RCC 7860 (cell line): Measurements from ENCODE around the gene GREB1.
"Not testable (repeated sequence)": the region's sequence is repeated elsewhere in the genome, so short reads cannot be mapped to it uniquely, and the experiment has no call there.

ENCODE experiments used
- DNase-seq: peaks from one replicate; pipeline ENCODE4 v3.0.0-alpha.2; 2015; ENCODE audit warnings: low spot score
- FAIRE-seq: peaks from 2 replicates; lab custom pipeline; 2012; peaks lifted over from hg19 to GRCh38; lab: Jason Lieb, UNC

Gene GREB1

DNA sequence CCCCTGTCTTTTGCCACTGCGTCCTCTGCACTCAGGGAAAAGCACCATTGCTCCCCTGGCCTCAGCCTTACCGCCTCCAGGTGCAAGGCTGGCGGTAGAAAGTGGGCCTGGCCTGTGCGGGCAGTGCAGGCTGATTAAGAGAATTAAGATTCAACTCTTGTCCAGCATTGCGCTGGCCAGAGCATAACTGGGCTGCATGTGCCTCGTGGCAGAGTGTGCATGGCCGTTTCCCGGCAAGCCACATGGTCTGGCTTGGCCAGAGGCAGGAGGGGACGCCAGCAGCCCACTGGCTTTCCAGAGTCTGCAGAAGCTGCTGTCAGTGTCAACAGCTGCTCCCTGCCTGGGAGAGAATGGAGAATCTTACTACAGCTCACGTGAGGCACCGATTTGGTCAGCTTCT is 123.8 kb downstream of the GREB1 start:
- FAIRE-seq (no peak), DNase-seq (no peak)

DNA sequence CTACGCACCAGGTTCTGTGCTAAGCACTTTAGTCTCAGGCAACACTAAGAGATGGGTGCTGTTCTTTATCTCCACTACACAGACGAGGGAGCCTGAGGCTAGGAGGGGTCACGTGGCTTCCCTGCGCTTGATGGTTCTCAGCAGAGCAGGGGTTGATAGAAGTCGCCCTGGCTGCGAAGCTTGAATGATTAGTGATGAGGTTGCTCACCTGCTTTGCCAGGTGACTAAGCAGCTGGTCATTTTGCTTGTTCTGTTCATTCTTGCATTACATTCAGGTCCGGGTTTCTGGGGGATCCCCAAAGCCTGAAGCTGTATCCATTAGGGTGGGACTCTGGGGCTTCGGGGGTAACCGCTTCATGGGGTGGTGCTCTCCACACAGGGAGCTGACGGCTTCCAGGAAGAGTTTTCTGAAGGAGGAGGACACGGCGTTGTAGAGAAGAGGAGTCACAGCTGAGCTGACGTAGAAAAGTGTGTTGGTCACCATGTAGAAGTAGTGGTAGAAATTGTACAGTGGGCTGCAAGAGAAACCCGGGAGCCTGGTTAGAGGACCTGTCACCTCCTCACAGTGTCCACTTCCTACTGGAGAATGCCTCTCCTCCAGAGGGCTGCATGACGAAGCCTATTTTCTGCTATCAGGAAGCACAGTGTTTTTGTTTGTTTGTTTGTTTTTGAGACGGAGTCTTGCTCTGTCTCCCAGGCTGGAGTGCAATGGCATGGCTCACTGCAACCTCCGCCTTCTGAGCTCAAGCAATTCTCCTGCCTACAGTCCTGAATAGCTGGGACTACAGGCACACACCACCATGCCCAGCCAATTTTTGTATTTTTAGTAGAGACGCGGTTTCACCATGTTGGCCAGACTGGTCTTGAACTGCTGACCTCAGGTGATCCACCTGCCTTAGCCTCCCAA is 124.6 kb downstream of the GREB1 start:
- DNase-seq, result no peak
- FAIRE-seq, result no peak

DNA sequence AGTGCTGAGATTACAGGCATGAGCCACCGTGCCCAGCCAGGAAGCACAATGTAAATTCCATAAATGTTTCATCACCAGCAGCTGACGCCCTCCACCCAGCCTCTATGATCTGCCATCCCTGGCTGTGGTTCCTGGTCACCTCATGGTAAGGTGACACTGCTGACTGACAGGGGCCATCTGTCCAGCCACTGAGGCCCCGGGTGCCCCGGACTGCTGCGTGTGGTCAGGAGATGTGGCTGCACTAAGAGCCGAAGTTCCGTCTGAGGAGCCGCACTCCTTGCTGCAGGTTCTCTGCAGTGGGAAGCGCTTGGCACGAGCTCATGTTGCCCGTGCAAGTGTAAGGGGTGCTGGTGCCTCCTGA is 125.2 kb downstream of the GREB1 start:
- no peak for FAIRE-seq
- no peak for DNase-seq

DNA sequence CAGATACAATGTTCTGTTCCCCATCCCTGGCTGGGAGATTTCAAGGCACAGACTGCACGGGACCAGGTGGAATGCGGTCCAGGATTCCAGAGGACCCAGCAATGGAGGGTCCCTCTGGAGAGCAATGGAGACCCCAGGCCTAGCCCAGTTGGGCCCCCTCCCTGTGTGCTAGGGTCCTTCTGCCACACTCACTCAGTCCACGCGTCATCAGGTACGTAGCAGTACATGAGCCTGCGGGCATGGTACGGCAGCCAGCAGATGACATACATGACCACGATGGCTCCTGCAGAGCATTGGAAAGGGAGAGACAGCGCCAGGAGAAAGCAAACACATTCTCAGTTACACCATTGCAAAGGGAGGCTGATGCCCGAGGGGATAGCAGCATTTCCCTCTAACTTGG is 126.0 kb downstream of the GREB1 start:
- FAIRE-seq, result no peak
- DNase-seq, result no peak

DNA sequence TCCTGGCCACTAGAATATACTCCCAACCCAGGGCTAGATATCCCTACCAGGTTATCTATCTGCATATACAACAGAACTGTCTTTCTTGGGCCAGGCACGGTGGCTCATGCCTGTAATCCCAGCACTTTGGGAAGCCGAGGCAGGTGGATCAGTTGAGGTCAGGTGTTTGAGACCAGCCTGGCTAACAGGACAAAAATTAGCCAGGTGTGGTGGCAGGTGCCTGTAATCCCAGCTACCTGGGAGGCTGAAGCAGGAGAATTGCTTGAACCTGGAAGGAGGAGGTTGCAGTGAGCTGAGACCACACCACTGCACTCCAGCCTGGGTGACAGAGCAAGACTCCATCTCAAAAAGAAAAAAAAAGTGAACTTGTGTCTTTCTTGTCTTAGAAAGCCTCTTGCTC is 126.6 kb downstream of the GREB1 start:
- not testable (repeated sequence) for FAIRE-seq, DNase-seq

DNA sequence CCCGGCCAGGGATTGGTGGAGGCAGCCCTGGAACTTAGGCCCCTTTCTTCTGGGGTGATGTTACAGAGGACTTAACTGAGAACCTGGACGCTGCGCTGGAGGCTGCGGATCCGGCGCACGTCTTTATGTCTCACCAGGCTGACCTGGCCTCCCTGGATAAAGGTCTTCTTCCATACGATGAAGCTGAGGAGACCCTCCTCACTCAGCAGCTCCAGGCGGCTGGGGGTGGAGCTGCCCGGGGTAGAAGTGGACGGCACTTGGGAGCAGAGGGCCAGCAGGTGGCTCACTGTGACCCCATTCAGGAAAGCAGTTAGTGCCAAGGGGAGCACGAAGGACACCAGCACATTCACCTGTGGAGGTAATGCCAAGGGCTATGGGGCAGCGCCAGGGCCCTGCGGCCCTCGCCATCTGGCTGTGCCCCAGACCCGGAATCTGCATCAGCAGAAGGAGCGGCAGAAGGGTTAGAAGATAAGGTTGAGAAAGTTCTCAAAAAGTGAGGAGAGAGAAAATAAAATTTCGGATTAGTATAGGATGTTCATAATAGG is 128.1 kb downstream of the GREB1 start:
- FAIRE-seq (no peak), DNase-seq (no peak)

DNA sequence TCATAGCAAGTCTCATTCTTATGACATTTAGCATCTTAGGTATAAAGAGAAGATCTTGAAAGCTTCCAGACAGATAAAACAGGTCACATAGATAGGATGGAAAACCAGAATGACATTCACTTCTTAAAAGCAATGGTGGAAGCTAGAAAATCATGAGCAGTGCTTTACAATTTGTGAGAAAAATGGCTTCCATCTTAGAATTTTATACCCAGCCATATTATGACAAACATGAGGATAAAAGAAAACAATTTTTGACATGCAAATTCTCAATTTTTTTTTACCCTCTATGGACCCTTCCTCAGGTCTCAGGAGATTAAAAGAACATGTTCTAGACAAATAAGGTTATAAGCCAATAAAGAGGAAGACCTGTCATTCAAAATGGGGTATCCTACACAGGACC is 129.0 kb downstream of the GREB1 start:
- FAIRE-seq (no peak), DNase-seq (no peak)

DNA sequence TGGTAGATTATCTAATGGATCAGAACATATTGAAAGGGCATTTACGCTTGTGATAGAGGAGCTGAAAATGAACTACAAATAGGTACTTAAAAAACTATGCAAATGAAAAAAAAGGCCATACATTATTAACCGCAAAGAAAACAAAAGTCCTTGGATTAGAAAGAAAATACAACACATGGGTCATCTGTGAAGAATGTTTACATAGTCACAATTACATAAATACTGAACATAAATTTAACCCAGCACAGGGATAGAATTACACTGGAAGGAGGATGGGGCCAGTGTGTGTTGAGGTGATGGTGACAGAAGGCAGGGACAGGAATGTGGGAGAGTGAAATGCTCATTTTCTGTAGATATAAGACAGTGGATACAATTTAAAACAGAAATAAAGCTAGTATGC is 129.6 kb downstream of the GREB1 start:
- no peak for DNase-seq
- no peak for FAIRE-seq

DNA sequence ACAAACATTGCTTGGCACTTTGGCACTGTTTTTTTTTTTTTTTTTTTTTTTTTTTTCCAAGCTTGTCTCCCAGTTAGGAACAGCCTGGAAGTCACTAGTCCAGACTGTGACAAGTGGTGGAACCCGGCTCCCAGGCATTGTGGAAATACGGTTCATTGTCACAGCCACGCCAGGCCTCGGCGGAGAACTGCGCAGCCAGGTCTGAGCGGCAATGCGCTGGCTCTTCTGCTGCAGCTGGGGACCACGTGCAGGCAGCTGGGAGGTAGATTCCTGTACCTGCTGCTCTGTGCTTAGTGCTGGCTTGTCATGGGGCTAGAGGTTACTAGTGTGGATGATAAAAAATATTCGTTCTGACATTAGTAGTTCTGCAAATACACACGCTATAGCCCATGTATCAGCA is 131.2 kb downstream of the GREB1 start:
- FAIRE-seq (no peak), DNase-seq (no peak)

DNA sequence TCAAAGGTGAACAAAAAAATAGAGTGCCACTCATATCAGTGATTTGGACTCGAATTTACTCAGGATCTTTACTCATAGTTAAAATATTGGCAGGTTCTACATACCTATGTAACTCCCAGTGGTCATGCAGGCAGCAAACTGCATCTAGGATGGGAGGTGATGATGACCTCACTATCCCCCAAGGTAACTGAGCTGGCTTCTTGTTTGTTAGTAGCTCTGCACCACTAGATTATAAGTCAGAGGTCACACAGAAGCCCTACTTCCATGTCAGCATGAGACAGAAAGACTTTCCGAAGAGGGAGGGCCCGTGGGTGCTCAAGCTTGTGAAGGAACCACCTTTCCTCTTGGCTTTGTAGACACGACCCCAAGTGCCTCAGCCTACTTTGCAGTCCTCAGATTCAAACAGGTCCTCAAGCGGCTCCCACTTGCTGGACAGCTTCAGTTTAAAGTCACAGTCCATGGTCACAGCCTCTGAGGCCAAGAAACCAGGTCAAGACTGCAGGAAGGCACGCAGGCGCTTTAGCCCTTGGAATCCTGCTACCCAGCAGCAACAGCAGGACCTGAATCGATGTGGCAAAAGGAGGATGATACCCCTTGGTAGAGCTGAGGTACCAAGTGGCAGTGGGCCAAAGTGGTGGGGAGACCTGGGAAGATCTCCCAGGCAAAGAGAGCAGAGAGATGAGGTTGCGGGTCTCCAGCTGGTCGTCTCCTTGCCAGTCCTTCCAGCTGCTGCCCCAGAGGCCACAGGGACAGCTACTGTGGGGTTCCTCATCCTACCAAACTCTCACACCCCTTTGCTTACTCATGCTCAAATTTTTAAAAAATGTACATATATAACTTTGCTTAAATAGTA is 131.9 kb downstream of the GREB1 start:
- FAIRE-seq (no peak), DNase-seq (no peak)

DNA sequence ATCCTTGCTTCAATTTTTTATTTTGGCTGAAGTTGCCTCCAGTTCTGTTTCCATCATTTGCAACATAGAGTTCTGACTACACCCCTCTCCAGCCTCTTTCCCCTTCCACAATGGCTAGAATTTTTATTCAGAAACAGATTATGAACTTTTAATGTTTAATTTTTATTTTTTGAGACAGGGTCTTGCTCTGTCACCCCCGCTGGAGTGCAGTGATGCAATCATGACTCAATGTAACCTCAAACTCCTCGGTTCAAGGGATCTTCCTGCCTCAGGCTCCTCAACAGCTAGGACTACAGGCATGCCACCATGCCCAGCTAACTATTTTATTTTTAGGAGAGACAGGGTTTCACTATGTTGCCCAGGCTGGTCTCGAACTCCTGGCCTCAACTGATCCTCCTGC is 133.3 kb downstream of the GREB1 start:
- FAIRE-seq (no peak), DNase-seq (no peak)

DNA sequence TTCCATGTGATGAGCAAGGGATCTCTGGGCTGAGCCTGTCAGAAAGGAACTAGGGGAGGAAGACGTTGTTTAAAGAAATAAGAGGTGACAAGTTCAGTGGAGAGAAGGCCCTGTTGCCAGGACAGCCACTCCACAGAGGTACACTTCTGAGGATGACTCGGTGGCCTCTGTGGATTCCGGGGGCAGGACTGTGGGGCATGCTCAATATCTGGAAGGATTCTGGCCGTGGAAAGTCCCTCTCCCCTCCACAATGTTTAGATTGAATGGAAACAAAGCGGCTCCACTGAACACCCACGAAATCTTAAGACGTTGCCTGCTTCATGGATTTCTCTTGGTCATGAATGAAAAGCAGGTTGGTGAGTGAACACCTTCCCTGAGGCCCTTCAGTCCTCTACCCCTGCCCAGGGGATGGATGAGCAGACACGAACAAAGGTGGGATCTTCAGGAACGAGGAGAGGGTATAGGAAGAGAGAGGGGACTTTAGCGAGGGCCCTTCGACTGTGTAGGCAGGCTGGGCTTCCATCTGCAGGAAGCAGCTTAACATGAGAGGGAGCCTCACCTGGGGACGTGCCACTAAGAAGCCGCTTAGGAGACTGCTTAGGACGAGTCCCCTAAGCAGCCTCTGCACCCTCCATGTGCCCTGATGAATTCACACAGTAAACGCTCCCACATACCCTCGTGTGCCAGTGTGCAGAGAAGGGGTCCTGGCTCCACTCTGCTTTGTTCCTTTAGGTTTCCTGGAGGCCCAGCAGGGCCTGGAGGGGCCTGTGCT is 134.2 kb downstream of the GREB1 start:
- DNase-seq, result no peak
- FAIRE-seq, result no peak

DNA sequence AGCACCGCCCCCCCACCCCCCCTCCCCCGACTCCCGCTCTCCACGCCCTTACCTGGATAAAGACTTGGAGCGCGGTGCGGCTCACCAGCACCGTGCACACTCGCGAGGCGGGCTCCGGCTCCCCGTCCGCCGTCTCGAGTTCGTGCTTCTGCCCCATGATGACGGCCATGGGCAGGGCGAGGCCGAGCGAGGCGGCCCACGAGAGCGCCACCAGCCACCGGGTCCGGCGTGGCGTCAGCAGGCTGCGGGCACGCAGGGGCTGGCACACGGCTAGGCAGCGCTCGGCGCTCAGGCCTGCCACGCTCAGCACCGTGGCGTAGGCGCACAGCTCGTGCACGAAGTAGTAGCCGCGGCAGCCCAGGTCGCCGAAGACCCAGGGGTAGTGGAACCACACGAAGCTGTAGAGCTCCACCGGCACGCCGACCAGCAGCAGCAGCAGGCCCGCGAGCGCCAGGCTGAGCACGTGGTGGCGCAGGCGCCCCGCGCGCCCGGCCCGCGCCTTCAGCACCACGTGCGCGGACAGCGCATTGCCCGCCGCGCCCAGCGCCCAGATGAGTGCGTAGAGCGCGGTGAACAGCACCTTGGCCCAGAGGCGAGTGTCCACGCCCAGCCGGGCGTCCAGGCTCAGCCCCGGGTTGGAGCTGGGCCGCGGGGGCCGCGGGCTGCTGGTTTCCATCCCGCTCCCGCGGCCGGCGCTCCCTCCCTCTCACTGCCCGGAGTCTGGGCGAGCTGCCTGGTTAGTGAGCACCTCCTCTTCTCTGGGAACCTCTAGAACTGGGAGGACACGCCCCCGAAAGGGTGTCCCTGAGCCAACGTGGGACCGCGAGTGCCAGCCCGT is 135.8 kb downstream of the GREB1 start, which contains the start of gene NTSR2:
Gene NTSR2 (minus strand): TSS at position 742 of the 838 bp plus-strand sequence. CDS start 66 bp downstream, at position 676.
- no peak for DNase-seq

DNA sequence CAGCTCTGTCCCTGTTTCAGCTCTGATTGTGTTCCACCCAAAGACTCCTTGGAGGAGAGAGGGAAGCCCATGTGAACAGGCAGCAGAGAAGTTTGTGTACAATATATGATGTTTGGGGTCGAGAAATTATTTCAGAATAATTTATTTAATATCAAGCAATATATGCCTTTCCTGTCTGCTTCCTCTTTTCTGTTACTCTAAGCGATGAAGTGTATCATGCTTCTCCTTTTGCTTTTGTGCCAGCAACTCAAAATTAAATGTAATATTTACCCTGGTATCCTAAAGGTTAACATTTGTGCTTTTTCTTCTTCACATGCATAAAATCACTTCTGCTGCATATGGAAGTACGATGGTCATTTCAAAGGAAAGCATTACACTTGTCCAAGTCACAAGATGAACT is 138.6 kb downstream of the GREB1 start:
- FAIRE-seq (no peak), DNase-seq (no peak)

More for the DNA sequence above, 135.8 kb downstream of the GREB1 start, which contains the start of gene NTSR2:
- FAIRE-seq, result no peak

DNA sequence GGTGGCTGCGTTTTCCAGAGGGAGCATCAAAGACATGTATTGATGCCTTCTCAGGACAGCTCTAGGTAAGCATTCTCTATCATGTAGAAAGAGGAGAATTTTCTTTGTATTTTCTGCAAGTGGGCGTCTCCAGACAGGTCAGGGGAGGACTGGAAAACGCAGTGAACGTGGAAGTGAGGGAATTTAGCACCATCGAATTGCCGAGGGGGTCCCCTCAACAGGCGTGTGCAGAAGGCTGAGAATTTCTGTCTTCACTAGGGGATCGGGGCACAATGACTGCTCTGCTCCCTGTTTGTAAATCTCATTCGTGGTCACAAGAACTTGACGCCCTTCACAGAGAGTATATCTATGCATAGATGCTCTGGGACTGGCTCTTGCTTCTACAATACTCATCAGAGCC is 141.1 kb downstream of the GREB1 start:
- no peak for FAIRE-seq

DNA sequence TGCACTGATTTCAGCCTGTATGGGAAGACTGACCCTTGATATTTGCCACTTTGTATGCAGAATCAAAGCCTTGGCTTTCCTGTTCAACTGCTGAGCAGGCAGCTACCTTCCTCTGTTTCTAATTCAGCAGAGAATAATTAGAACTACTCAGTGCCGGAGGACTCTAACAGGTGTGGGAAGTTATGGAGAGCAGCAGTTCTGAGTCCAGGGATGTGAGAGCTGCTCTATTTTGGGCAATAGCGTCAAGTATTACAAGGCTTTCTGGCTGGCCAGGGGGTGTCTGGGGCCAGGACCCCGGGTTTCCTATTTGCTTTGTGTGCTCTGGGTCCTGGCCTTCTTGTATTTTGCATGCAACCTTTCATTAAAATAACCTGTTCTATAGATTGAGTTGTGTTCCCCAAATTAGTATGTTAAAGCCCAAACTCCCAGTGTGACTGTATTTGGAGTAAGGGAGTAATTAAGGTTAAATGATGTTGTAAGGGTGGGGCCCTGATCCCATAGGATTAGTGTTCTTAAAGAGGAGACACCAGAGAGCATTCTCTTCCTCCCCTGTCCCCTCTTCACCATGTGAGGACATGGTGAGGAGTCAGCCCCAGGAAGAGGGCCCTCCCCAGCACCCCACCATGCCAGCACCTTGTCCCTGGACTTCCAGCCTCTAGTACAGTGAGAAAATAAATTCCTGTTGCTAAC is 141.7 kb downstream of the GREB1 start:
- FAIRE-seq (no peak), DNase-seq (no peak)

More for the DNA sequence above, 141.1 kb downstream of the GREB1 start:
- DNase-seq, result no peak

DNA sequence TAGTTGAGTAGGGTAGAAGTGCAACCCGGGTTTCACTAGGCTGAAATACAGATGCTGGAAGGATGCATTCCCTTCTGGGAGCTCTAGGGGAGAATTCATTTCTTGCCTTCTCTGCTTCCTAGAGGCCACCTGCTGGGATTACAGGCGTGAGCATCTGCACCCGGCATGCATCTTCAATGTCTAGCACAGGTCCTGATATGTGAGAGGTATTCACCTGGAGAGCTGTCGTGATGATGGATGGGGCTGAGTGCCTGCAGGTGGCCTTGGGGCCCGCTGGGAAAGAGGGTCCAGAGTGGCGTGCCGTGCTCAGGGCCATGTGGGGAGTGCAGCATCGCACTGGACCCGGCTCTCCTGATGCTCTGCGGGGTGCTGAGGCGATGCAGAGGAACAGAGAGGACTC is 142.8 kb downstream of the GREB1 start:
- DNase-seq (no peak), FAIRE-seq (no peak)

DNA sequence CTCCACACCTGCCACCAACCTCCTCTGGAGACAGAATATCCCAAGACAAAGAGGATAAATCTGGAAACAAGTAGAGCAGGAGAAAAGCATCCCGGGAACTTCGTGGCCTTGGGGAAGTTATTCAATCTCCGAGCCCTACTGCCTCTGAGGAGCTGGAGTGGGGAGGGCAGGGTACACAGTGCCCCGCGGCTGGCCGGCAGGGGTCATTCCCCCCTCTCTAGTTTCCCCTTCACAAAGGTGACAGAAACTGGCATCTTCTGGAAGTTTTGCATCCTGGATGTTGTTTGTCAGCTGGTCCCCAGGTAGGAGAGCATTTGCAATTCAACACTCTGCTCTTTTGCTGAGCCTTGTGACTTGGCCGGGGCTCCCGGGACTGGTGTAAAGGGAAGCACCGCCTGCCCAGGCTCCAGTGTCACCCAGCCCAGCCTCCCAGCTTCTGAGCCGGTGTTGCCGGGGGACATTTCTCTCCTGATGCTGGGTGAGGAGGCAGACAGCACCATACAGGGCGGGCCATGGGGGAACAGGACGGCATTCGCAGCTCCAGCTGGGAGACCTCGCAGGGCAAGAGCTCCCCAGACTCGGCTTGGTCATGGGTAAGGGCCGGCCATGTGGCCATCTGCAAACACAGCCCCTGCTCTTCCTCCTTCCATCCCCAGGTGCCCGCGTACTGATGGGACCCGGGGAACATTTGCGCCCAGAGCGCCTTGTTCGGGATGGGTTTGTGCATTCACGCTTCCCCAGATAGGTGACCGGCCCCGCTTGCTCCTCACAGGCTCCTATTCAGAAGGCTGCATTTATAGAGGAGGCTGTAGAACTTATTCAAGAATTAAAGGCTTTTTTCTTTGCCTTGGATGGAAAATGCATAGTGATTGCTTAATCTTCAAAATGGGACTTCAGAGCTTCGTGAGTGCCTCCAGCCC is 143.6 kb downstream of the GREB1 start:
- FAIRE-seq, result no peak

More for the DNA sequence above, 143.6 kb downstream of the GREB1 start:
- DNase-seq, result no peak
